NK-92 (cell line): ENCODE data around the gene A3GALT2.

ENCODE experiments used
- DNase-seq: peaks from one replicate; lab custom pipeline; 2025; ENCODE audit not compliant: unreplicated experiment; lab: John Stamatoyannopoulos, UW

The A3GALT2 gene

GRCh38 chr1:33320619-33321165 lies at the start of gene A3GALT2:
Gene A3GALT2 (minus strand): TSS chr1:33321098. CDS start chr1:33321098, 0 bp downstream.
- DNase-seq, result no peak

DNA sequence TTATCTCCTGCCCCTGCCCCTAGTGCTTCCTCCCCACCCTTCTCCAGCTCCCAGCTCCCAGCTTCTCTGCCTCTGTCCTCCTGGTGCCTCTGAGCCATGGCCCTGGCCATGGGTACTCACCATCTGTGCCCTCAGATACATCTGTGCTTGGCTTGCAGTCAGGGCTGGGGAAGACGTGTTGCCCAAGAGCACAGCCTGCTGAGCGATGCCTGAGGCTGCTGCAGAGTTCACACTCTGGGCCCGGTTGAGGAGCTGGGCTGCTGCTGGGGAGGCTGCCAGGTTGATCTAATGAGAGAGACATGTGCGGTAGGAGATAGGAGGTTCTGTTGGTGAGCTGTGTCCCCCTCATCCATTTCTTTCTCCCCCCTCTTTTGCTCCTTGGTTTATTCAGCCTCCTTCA lies 49.4 kb upstream of the A3GALT2 start:
- no peak for DNase-seq

DNA sequence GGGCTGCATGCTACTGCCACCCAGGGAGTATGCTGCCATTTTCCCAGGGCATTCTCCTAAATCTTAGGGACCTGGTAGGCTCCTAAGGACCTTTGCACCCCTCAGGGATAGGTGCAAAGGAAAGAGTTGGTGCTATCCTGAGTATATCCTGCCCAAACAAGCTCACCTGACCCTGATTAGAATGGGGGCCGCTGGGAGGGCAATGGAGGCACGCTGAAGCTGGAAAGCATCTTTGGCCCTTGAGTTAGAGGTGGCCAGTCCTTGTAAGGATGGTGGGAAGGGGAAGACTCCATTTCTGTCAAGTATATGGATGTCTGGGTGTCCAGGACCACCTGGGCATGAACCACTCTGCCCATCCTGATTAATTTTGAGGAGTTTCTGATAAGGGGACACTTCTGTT lies 48.9 kb upstream of the A3GALT2 start:
- no peak for DNase-seq

DNA sequence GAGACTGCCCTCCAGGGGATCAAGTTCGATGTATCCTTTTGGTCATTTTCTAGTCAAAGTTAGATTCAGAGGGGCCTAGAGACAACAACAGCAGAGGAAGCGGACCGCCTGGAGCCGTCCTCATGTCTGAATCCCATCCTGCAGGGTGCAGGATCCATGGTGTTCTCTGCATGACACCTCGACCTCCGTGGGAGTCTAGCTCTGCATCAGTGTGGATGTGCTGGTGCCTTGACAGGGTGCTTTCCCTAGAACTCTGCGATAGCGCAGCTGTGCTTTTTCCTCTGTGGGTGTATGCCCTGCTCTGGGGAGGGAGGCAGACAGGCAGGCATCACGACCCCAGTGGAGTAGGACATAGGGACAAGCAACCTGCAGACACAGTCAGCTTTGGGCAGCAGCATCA lies 48.2 kb upstream of the A3GALT2 start:
- DNase-seq, result no peak

DNA sequence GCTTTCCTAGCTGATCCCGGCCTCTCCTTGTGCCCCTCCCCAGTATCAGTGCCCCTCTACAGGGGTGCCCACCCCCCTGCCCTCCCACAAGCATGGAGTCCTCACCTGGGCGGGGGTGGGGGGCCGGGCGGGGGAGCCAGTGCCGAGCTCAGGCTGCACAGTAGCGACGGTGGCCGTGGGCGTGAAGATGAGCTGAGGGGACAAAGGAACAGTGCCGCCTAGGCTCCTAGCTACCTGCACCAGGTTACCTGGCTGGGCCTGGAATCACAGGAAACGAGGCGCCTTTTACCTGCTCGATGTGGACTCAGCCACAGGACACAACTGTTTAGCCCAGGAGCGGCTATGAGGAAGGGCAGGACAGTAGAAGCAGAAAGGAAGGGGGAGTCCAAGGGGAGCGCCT lies 47.5 kb upstream of the A3GALT2 start:
- DNase-seq, result no peak

DNA sequence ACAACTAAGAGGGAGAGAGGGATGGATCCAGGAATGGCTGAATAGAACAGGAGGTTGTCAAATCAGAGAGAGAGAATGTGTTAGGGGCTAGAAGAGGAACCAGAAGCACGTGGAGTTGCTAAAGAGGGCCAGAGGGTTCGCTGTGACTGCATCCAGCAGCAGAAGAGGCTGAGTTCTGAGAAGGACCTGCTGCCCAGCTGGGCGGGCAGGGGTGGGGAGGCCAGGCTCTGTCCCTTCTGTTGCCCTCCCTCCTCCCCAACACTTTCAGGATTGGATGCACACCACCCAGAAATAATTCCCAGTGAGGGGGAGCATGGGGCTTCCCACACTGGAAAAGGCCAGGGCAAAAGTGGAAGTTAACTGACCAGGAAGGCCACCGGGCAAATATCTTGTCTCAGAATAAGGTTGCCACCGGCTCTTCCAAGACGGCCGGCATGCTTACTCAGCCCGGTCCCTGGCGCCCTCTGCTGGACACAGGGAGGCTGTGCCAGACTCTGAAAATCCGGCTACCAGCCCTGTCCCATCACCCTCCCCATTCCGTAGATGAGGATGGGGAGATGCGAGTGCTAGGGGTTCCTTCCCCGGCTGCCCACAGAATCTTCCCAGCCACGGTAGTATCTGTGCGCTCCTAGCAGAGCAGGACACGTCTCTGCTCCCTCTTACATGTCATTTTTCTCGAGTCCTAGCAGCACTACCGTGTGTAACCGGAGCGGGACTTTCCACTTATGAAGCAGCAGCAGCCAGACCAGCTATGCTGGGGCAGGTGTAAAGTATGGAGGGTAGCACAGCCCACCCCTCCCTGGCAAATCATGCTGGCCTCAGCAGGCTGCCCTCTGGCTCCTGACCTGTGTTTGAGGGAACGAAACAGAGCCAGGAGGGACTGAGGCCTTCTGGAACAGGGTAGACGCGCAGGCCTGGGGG lies 46.8 kb upstream of the A3GALT2 start:
- no peak for DNase-seq

DNA sequence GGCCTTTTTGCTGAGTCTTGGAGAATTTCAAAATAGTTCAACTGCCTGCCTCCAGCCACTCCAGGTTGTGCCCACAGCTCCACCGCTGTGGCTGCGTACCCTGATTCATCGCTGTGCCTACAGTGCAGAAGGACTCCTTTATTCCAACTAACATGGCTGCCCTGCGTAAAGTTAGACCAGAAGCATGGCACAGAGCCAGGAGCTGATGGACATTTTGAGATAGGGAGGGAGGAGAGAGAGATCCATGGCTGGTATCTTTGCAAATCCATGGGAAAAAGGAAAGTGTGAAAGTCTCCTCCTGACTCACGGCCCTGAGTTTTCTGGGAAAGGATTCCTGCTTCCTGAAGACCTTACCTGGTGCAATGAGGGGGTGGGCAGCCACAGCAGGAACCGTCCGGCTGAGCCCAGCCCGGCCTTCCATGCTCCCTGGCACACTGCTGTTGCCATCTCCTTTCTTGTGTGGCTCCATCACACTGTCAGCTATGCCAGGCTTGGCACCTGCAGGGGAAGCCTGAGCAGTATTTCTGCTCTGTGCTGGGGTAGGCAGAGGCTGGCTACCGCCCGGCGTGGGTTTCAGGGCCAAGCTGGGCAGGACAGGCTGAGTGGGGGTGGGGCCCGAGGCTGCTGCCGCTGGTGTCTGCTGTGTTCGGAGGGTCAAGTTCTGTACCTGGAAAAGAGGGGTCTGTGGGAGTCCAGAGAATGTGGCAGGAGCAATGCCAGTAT lies 46.0 kb upstream of the A3GALT2 start:
- no peak for DNase-seq

GRCh38 chr1:33365560-33365997 lies 44.7 kb upstream of the A3GALT2 start:
- no peak for DNase-seq

DNA sequence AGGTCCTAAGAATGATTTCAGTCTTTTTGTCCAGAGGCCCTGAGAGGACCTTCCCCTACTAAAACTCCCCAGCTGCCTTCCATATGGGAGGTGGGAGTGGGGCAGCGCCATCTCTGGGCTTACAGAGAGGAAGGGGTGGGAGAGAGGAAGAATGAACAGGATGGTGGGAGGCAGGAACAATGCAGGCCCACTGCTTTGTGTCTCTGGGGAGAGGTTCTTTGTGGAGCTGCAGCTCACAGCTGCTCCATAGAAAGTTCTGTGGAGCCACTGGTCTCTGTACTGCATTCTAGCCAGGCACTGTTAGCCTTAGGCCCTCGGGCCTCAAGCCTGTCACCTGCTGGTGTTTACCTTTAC lies 43.6 kb upstream of the A3GALT2 start:
- no peak for DNase-seq

GRCh38 chr1:33363470-33363861 lies 42.6 kb upstream of the A3GALT2 start:
- no peak for DNase-seq

GRCh38 chr1:33363021-33363420 lies 42.1 kb upstream of the A3GALT2 start:
- DNase-seq, result no peak

DNA sequence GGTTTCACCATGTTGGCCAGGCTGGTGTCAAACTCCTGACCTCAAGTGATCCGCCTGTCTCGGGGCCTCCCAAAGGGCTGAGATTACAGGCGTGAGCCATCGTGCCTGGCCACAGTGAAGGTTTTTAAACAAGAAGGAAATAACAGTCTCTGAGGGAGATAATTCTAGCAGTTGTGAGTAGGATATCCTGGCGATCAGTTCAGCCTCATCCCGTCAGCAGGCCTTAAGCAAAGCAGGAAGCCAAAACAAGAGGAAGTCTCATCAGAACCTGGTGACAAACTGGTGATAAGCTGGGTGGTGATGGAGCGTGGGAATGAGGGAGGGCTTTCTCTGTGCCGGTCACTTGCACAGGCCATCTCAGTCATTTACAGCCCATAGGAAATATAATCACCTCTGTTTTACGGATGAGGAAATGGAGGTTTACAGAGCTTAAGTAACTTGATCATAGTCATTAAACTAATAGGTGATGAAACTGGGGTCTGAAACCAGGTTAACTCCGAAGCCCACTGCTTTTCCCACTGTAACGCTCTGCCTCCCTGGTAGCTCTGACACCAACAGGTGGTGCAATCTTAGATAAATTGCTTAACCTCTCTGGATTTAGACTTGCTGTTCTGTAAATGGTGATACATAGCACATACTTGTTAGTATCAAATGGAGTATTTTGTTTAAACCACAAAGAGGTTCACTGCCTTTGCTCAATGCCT lies 40.8 kb upstream of the A3GALT2 start:
- no peak for DNase-seq

GRCh38 chr1:33360367-33360766 lies 39.5 kb upstream of the A3GALT2 start:
- no peak for DNase-seq

- DNase-seq, result no peak
Measured at GRCh38 chr1:33359931-33360330, 39.0 kb upstream of the A3GALT2 start.

GRCh38 chr1:33358795-33359503 lies 38.1 kb upstream of the A3GALT2 start:
- DNase-seq, result no peak

DNA sequence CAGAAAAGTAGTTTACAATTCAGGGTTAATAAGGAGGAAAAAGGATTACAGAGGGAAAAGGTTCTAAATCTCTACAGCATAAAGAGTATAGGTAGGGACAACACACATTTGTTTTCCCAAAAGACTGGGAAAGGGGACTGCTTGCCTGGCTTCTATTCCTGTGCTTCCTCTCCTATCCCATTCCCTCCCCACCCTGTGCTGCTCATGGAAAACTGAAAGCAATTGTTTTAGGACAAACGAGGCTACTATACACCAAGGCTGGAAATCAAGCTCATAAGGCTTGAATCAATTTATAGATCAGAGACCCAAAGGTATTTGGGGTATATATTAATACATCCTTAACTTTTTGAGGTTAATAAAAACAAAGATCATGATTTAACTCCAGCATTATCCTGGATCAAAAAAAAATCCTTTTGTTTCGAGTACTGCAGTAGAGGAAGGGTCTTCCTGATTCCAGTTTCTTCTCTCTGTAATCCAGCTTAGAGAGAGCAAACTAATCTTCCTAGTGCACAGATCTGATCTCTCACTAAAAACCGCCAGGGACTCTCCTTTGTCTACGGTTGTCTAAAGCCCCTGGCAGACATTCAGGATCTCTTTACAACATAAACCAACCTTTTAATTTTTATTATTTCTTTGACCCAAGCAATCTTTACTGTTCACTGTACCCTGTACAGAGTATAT lies 37.4 kb upstream of the A3GALT2 start:
- no peak for DNase-seq

GRCh38 chr1:33357099-33357498 lies 36.2 kb upstream of the A3GALT2 start:
- no peak for DNase-seq

DNA sequence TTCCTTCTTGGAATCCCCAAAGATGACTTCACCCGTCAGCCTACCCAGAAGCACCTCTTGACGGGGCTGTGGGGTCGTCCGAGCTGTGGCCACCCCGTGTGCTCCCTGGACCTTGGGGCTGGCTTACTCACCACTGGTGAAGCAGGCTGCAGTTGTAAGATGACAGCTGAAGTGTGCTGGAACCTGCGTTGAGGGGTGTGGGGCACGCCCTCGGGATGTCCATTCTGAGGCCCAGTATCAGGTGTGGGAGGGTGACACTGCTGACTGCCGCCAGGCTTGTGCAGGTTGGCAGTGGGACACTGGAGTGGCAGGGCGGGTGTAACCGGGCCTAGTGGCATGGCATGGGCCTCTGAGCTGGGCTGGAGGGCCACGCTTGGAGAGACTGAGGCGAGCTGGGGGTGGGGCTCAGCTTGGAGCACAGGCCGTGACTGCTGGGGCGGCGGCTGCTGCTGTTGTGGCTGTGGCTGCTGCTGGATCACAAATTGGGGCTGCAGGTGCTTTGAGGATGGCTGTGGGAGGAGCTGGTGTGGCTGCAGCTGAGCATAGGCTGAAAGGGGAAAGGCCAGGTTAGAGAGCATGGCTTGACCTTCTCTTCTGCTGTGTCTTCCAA lies 33.9 kb upstream of the A3GALT2 start:
- DNase-seq, result no peak

GRCh38 chr1:33353531-33353930 lies 32.6 kb upstream of the A3GALT2 start:
- DNase-seq, result no peak

- no peak for DNase-seq
Measured at GRCh38 chr1:33351281-33351660, 30.4 kb upstream of the A3GALT2 start.
